ENCODE measurements around the gene CDH4.

DNA sequence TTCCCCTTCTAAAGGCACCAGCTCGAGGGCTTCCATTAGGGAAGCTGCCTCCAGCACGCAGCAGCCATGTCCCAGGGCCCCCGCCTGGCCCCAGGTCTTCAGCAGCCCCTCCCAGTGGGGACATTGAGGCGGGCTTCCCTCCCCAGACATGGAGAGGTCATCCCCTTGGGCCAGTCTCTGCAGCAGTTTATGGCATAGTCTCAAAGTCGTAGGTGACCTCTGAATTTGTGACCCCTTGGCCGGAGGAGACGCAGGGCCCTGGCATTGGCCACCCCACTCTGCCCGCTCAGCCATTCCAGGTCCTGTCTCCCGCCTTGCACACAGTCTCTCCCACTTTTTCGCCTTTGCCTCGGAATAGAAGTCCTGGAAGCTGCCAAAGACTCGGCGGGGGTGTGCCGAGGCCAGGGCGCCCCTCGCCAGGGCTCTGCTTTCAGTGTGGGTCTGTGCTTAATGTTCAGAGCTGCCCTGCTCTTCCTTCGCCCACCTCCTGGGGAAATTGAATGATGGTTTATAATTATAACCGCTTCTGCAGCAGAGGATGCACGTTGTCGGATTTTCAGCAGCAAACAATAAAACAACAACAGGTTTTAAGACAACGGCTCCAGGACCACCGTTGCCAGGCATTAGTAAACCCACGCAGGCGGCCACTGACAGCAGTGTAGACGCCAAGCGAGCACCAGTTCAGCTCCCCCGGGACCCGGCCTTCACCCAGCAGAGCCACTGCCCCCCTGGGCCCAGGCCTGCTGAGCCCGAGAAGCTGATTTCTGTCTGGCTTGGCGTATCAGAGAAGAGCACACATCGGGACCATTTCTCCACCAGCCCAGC is 626.6 kb downstream of the CDH4 start:
- TF ChIP-seq, protein P1, sequence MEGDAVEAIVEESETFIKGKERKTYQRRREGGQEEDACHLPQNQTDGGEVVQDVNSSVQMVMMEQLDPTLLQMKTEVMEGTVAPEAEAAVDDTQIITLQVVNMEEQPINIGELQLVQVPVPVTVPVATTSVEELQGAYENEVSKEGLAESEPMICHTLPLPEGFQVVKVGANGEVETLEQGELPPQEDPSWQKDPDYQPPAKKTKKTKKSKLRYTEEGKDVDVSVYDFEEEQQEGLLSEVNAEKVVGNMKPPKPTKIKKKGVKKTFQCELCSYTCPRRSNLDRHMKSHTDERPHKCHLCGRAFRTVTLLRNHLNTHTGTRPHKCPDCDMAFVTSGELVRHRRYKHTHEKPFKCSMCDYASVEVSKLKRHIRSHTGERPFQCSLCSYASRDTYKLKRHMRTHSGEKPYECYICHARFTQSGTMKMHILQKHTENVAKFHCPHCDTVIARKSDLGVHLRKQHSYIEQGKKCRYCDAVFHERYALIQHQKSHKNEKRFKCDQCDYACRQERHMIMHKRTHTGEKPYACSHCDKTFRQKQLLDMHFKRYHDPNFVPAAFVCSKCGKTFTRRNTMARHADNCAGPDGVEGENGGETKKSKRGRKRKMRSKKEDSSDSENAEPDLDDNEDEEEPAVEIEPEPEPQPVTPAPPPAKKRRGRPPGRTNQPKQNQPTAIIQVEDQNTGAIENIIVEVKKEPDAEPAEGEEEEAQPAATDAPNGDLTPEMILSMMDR (IDR thresholded peaks at IDR 0.05) = no peak
- TF ChIP-seq EZH2 (IDR thresholded peaks at IDR 0.05; ENCODE audit: borderline replicate concordance, insufficient read depth, low read depth, low read length, poor library complexity, severe bottlenecking) = no peak

Data from B cell (primary cell).